Thyroid gland (tissue), 4 donors: Measurements from ENCODE around the gene SLC16A14.

Experiments used
- POLR2A ChIP-seq, 2 donors: fragments of 450-650 bp; IDR thresholded peaks; one replicate each; pipeline ENCODE4 v1.6.1; 2017; ENCODE audit warnings: antibody characterized with exemption in 2 of 2, mild to moderate bottlenecking in 2 of 2, moderate library complexity in 1 of 2
- TF ChIP-seq, protein P1 (sequence below), 6 experiments: fragments of 200-600 bp in 3 of 6; fragments of 450-650 bp in 3 of 6; sonication (generic) in 3 of 6; IDR thresholded peaks; one replicate each; pipeline ENCODE4 v1.5.1; 2016 to 2019; ENCODE audit warnings: antibody characterized with exemption in 6 of 6, mild to moderate bottlenecking in 2 of 6, inconsistent platforms in 1 of 6, moderate library complexity in 1 of 6

DNA sequence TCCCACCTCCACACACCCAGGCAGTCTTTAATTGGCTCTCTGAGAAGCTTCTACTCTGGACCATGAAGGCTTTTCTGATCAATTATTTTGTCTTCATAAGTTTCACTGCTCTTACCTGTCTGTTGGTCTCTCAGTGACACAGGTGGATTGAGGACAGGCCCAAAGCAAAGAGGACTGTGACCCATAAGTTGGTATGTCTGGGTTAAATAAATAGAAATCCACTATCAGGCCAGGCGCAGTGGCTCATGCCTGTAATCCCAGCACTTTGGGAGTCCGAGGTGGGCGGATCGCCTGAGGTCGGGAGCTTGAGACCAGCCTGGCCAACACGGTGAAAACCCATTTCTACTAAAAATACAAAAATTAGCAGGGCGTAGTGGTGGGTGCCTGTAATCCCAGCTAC, 2.7 kb upstream of the SLC16A14 start:
- TF ChIP-seq, protein P1, sequence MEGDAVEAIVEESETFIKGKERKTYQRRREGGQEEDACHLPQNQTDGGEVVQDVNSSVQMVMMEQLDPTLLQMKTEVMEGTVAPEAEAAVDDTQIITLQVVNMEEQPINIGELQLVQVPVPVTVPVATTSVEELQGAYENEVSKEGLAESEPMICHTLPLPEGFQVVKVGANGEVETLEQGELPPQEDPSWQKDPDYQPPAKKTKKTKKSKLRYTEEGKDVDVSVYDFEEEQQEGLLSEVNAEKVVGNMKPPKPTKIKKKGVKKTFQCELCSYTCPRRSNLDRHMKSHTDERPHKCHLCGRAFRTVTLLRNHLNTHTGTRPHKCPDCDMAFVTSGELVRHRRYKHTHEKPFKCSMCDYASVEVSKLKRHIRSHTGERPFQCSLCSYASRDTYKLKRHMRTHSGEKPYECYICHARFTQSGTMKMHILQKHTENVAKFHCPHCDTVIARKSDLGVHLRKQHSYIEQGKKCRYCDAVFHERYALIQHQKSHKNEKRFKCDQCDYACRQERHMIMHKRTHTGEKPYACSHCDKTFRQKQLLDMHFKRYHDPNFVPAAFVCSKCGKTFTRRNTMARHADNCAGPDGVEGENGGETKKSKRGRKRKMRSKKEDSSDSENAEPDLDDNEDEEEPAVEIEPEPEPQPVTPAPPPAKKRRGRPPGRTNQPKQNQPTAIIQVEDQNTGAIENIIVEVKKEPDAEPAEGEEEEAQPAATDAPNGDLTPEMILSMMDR (IDR thresholded peaks at IDR 0.05), result no peak
- no peak for TF ChIP-seq POLR2A (IDR thresholded peaks at IDR 0.05)
